ENCODE results near the gene RALGPS1. TPM values are rescaled to one million over a fixed set of nuclear protein-coding genes. Genes with fewer than 3 reads are reported as not detected.

The RALGPS1 gene
- total and polyA plus RNA-seq, 2 of the 13 experiments (the other 11 are each of a cell fraction or from before 2014, with no cell fraction given) = 3.7 to 6.5 TPM

GRCh38 chr9:127034691-127035090, 120.1 kb downstream of the RALGPS1 start (continued):
- no peak for TF ChIP-seq ZNF598 (CRISPR knock-in tag; IDR thresholded peaks at IDR 0.05; ENCODE audit: borderline replicate concordance)
- no peak for TF ChIP-seq DDIT3 (CRISPR knock-in tag; IDR thresholded peaks at IDR 0.05)
- TF ChIP-seq TOPORS (CRISPR knock-in tag; IDR thresholded peaks at IDR 0.05) = no peak
- TF ChIP-seq PITX1 (CRISPR knock-in tag; IDR thresholded peaks at IDR 0.05) = no peak
- no peak for TF ChIP-seq TCF7 (IDR thresholded peaks at IDR 0.05; ENCODE audit: low read depth)
- no peak for TF ChIP-seq ZBTB7A (CRISPR knock-in tag; IDR thresholded peaks at IDR 0.05)
- TF ChIP-seq NAIF1 (CRISPR knock-in tag; IDR thresholded peaks at IDR 0.05; ENCODE audit: borderline replicate concordance) = no peak
- no peak for TF ChIP-seq ZNF33A (CRISPR knock-in tag; IDR thresholded peaks at IDR 0.05; ENCODE audit: borderline replicate concordance)

- Histone ChIP-seq H3K27ac (ENCODE audit: extremely low read length, insufficient read depth, low read length) (no peak overlapping the region), H3K9me3 (ENCODE audit: low read length) (no peaks in the 10 kb centered on the region), H2AFZ (ENCODE audit: low read length) (no peak overlapping the region), H3K79me2 (ENCODE audit: insufficient read depth, low read length) (no peaks in the 10 kb centered on the region), H3K4me1 (ENCODE audit: insufficient read depth, low read length) (no peaks in the 10 kb centered on the region; the same call in 1 of the 2 replicates), H3K4me3 (replicated peaks in 1 of 3; ENCODE audit: insufficient read depth in 1 of 3, low read depth in 2 of 3, low read length in 3 of 3) (no peak overlapping the region), H4K20me1 (ENCODE audit: insufficient read depth, low read length) (no peaks in the 10 kb centered on the region), H3K36me3 (replicated peaks in 1 of 2; ENCODE audit: control insufficient read depth in 1 of 2, insufficient read depth in 2 of 2, low read length in 2 of 2) (no peaks in the 10 kb centered on the region), H3K9ac (ENCODE audit: insufficient read depth, low read depth, low read length) (no peak overlapping the region), H3K27me3 (ENCODE audit: control insufficient read depth in 1 of 2, insufficient read depth in 2 of 2, low read length in 2 of 2) (no peaks in the 10 kb centered on the region), H3K4me2 (ENCODE audit: low read depth, low read length) (no peak overlapping the region)
- CTCF ChIA-PET (ENCODE audit: low intra/inter-chr PET ratio, low total read pairs) = no interaction called here
- POLR2A ChIA-PET = no interaction called here
- DNase-seq (ENCODE audit: low spot score) = no peak
- in situ Hi-C loops (cut with HindIII; ENCODE audit: extremely low pct_ligation_motif_present, low pct_unique_long_range_greater_than_20kb) (no loop called here), intact Hi-C loops (cut with micrococcal nuclease; ENCODE audit: unreplicated experiment) (no loop called here)
- WGBS (ENCODE audit: low lambda C conversion rate) = 69% methylated on average over 4 of the region's 4 CpGs
- no peak for FAIRE-seq
- TF ChIP-seq SOX6 (IDR thresholded peaks at IDR 0.05) = no peak
- no peak for TF ChIP-seq SOX6 (CRISPR knock-in tag; IDR thresholded peaks at IDR 0.05)
- TF ChIP-seq EZH2 (conservative IDR thresholded peaks at IDR 0.05; ENCODE audit: low read depth, low read length) = no peak
- no peak for TF ChIP-seq ZNF501 (CRISPR knock-in tag; IDR thresholded peaks at IDR 0.05)
- no peak for TF ChIP-seq ZNF138 (CRISPR knock-in tag; IDR thresholded peaks at IDR 0.05; ENCODE audit: low read depth)
- no peak for TF ChIP-seq NFRKB (IDR thresholded peaks at IDR 0.05)
- TF ChIP-seq ZNF549 (CRISPR knock-in tag; IDR thresholded peaks at IDR 0.05) = no peak
- no peak for TF ChIP-seq LBX2 (CRISPR knock-in tag; IDR thresholded peaks at IDR 0.05; ENCODE audit: borderline replicate concordance)
- TF ChIP-seq IRF9 (CRISPR knock-in tag; IDR thresholded peaks at IDR 0.05; ENCODE audit: borderline replicate concordance) = no peak
- TF ChIP-seq NFIC (IDR thresholded peaks at IDR 0.05; ENCODE audit: low read length) = no peak
- TF ChIP-seq SMYD3 (CRISPR knock-in tag; IDR thresholded peaks at IDR 0.05) = no peak
- TF ChIP-seq EED (CRISPR knock-in tag; IDR thresholded peaks at IDR 0.05) = no peak
- TF ChIP-seq BCL6 (CRISPR knock-in tag; IDR thresholded peaks at IDR 0.05) = no peak
- TF ChIP-seq GTF2F1 (IDR thresholded peaks at IDR 0.05; ENCODE audit: low read length) = no peak
- TF ChIP-seq RFX1 (IDR thresholded peaks at IDR 0.05) = no peak
- no peak for TF ChIP-seq STAT5B (CRISPR knock-in tag; IDR thresholded peaks at IDR 0.05)
- no peak for TF ChIP-seq FOXA1 (IDR thresholded peaks at IDR 0.05)
- TF ChIP-seq FOXA1 (CRISPR knock-in tag; IDR thresholded peaks at IDR 0.05) = no peak
- TF ChIP-seq ZNF329 (CRISPR knock-in tag; IDR thresholded peaks at IDR 0.05; ENCODE audit: low read depth) = no peak
- no peak for TF ChIP-seq ZC3H13 (CRISPR knock-in tag; IDR thresholded peaks at IDR 0.05)
- no peak for TF ChIP-seq SMARCE1 (IDR thresholded peaks at IDR 0.05; ENCODE audit: borderline replicate concordance)
- no TSS peak for BruUV-seq (replicated peaks)
- ATAC-seq = no peak
These were observed 120.8 kb downstream of the RALGPS1 start for GRCh38 chr9:127035423-127035822.

Measured in HepG2 (cell line).